HEK293 (cell line): Measurements from ENCODE around the gene MRPL9.

ENCODE experiments used
- CTCF ChIA-PET: fragments of 350-600 bp; formaldehyde crosslinking; extraction: SDS; loops from one replicate; lab custom pipeline; 2021; ENCODE audit warnings: antibody characterized with exemption; lab: Yijun Ruan, JAX
- POLR2A ChIA-PET: fragments of 300-600 bp; formaldehyde crosslinking; extraction: SDS; loops from one replicate; lab custom pipeline; 2020; ENCODE audit warnings: antibody characterized with exemption, inconsistent platforms; lab: Yijun Ruan, JAX
- H3K27ac ChIP-seq: fragments of 200-500 bp; sonication (Bioruptor generic); 2 replicates; pipeline ENCODE4 v1.5.1; 2014; ENCODE audit warnings: low read depth, low read length, control low read depth, inconsistent platforms; ENCODE audit errors: extremely low read depth
- H3K36me3 ChIP-seq, 2 experiments: fragments of 200-500 bp in 1 of 2; sonication (Bioruptor generic) in 1 of 2; 1 replicate in 1 of 2; 2 replicates in 1 of 2; pipeline ENCODE4 v1.5.1; 2014 to 2017; ENCODE audit warnings: inconsistent platforms in 2 of 2, low read length in 2 of 2; ENCODE audit not compliant: control insufficient read depth in 2 of 2, insufficient read depth in 1 of 2
- H3K4me1 ChIP-seq: fragments of 200-500 bp; sonication (Bioruptor generic); 2 replicates; pipeline ENCODE4 v1.5.1; 2014; ENCODE audit warnings: mild to moderate bottlenecking, low read length, inconsistent platforms; ENCODE audit not compliant: control insufficient read depth, insufficient read depth
- H3K4me3 ChIP-seq: 2 replicates; pipeline ENCODE4 v1.5.1; 2011; ENCODE audit warnings: low read depth, mild to moderate bottlenecking, control low read depth, low read length, moderate library complexity
- H3K9me3 ChIP-seq: fragments of 200-500 bp; sonication (Bioruptor generic); 2 replicates; pipeline ENCODE4 v1.5.1; 2014; ENCODE audit warnings: low read depth, low read length, inconsistent platforms; ENCODE audit not compliant: control insufficient read depth, insufficient read depth
- HOXD13 ChIP-seq: sonication (generic); formaldehyde crosslinking; IDR thresholded peaks from 2 replicates; pipeline ENCODE4 v1.8.0; 2022; ENCODE audit warnings: missing genetic modification reagents, borderline replicate concordance
- INSM2 ChIP-seq: fragments of 450-650 bp; formaldehyde crosslinking; IDR thresholded peaks from 2 replicates; pipeline ENCODE4 v1.5.1; 2016; ENCODE audit warnings: missing biosample characterization, missing genetic modification characterization
- PBX3 ChIP-seq: sonication (generic); formaldehyde crosslinking; IDR thresholded peaks from 2 replicates; pipeline ENCODE4 v1.8.1; 2022; ENCODE audit warnings: mild to moderate bottlenecking, moderate library complexity, missing genetic modification reagents
- PRDM10 ChIP-seq: fragments of 450-650 bp; formaldehyde crosslinking; IDR thresholded peaks from 2 replicates; pipeline ENCODE4 v1.5.1; 2016; ENCODE audit warnings: missing biosample characterization, missing genetic modification characterization
- SALL2 ChIP-seq: fragments of 450-650 bp; formaldehyde crosslinking; IDR thresholded peaks from 2 replicates; pipeline ENCODE4 v1.5.0; 2017; ENCODE audit warnings: missing biosample characterization, mild to moderate bottlenecking, missing genetic modification characterization, borderline replicate concordance
- SETDB1 ChIP-seq: IDR thresholded peaks from one replicate; pipeline ENCODE4 v1.6.1; 2017; ENCODE audit warnings: mild to moderate bottlenecking, low read length, moderate library complexity, mixed read lengths; ENCODE audit not compliant: insufficient read length
- TCF7L2 ChIP-seq: IDR thresholded peaks from 2 replicates; pipeline ENCODE4 v1.6.1; 2011; ENCODE audit warnings: low read depth, mild to moderate bottlenecking, inconsistent platforms, low read length, moderate library complexity, borderline replicate concordance
- ZBTB20 ChIP-seq: fragments of 450-650 bp; formaldehyde crosslinking; IDR thresholded peaks from 2 replicates; pipeline ENCODE4 v1.5.1; 2016; ENCODE audit warnings: missing biosample characterization, missing genetic modification characterization
- ZBTB21 ChIP-seq: fragments of 450-650 bp; formaldehyde crosslinking; IDR thresholded peaks from 2 replicates; pipeline ENCODE4 v1.5.1; 2017; ENCODE audit warnings: missing biosample characterization, missing genetic modification characterization
- ZBTB49 ChIP-seq: fragments of 450-650 bp; formaldehyde crosslinking; IDR thresholded peaks from 2 replicates; pipeline ENCODE4 v1.5.1; 2016; ENCODE audit warnings: missing biosample characterization, missing genetic modification characterization, low read depth
- ZBTB8A ChIP-seq: fragments of 450-650 bp; formaldehyde crosslinking; IDR thresholded peaks from 2 replicates; pipeline ENCODE4 v1.5.1; 2016; ENCODE audit warnings: missing biosample characterization, missing genetic modification characterization
- ZIC2 ChIP-seq: fragments of 450-650 bp; formaldehyde crosslinking; IDR thresholded peaks from 2 replicates; pipeline ENCODE4 v1.5.1; 2016; ENCODE audit warnings: missing biosample characterization, missing genetic modification characterization
- ZNF121 ChIP-seq: fragments of 450-650 bp; formaldehyde crosslinking; IDR thresholded peaks from 2 replicates; pipeline ENCODE4 v1.5.1; 2016; ENCODE audit warnings: missing biosample characterization, missing genetic modification characterization
- ZNF354C ChIP-seq: fragments of 450-650 bp; formaldehyde crosslinking; IDR thresholded peaks from 2 replicates; pipeline ENCODE4 v1.5.1; 2016; ENCODE audit warnings: missing biosample characterization, missing genetic modification characterization, low read depth, borderline replicate concordance
- ZNF426 ChIP-seq: fragments of 450-650 bp; formaldehyde crosslinking; IDR thresholded peaks from 2 replicates; pipeline ENCODE4 v1.5.1; 2017; ENCODE audit warnings: missing biosample characterization, missing genetic modification characterization, mild to moderate bottlenecking, inconsistent platforms, moderate library complexity
- ZNF544 ChIP-seq: fragments of 450-650 bp; formaldehyde crosslinking; IDR thresholded peaks from 2 replicates; pipeline ENCODE4 v1.5.0; 2017; ENCODE audit warnings: missing biosample characterization, missing genetic modification characterization
- ZNF548 ChIP-seq: fragments of 450-650 bp; formaldehyde crosslinking; IDR thresholded peaks from 2 replicates; pipeline ENCODE4 v1.5.1; 2016; ENCODE audit warnings: missing biosample characterization, missing genetic modification characterization
- ZNF580 ChIP-seq: fragments of 450-650 bp; formaldehyde crosslinking; IDR thresholded peaks from 2 replicates; pipeline ENCODE4 v1.5.1; 2016; ENCODE audit warnings: missing biosample characterization, missing genetic modification characterization
- ZNF660 ChIP-seq: fragments of 450-650 bp; IDR thresholded peaks from 2 replicates; pipeline ENCODE4 v1.5.1; 2018; ENCODE audit warnings: missing biosample characterization, mild to moderate bottlenecking, missing genetic modification characterization
- ZNF670 ChIP-seq: fragments of 450-650 bp; formaldehyde crosslinking; IDR thresholded peaks from 2 replicates; pipeline ENCODE4 v1.5.1; 2016; ENCODE audit warnings: missing biosample characterization, missing genetic modification characterization, low read depth
- ZNF785 ChIP-seq: fragments of 450-650 bp; formaldehyde crosslinking; IDR thresholded peaks from 2 replicates; pipeline ENCODE4 v1.5.1; 2016; ENCODE audit warnings: missing biosample characterization, missing genetic modification characterization
- ZNF792 ChIP-seq: fragments of 450-650 bp; formaldehyde crosslinking; IDR thresholded peaks from 2 replicates; pipeline ENCODE4 v1.5.1; 2016; ENCODE audit warnings: missing biosample characterization, missing genetic modification characterization
- ZNF830 ChIP-seq: fragments of 450-650 bp; IDR thresholded peaks from 2 replicates; pipeline ENCODE4 v1.5.0; 2018; ENCODE audit warnings: missing biosample characterization, missing genetic modification characterization, low read depth, mild to moderate bottlenecking, moderate library complexity
- ZSCAN16 ChIP-seq: fragments of 450-650 bp; formaldehyde crosslinking; IDR thresholded peaks from 2 replicates; pipeline ENCODE4 v1.5.1; 2016; ENCODE audit warnings: missing biosample characterization, missing genetic modification characterization
- ZSCAN30 ChIP-seq: fragments of 450-650 bp; IDR thresholded peaks from 2 replicates; pipeline ENCODE4 v1.5.1; 2018; ENCODE audit warnings: missing biosample characterization, mild to moderate bottlenecking, missing genetic modification characterization, moderate library complexity
- ZSCAN5A ChIP-seq: fragments of 450-650 bp; formaldehyde crosslinking; IDR thresholded peaks from 2 replicates; pipeline ENCODE4 v1.5.1; 2016; ENCODE audit warnings: missing biosample characterization, missing genetic modification characterization

The MRPL9 gene

GRCh38 chr1:151774256-151774922 is 11.1 kb upstream of the MRPL9 start:
- H3K4me3 ChIP-seq, result no peak overlapping the region
- ChIA-PET POLR2A (no interaction called here), CTCF (interaction anchor here (0.6 to 0.9 kb wide), 4 partner anchors 54 to 473 kb away, joined by 3 to 4 read pairs (median 3); no protein-coding TSS in a partner anchor)
- H3K36me3 ChIP-seq, result peaks cover 0 to 60% of the 10 kb centered on the region in 2 experiments
- no peaks in the 10 kb centered on the region for H3K4me1 ChIP-seq
- TF ChIP-seq ZNF660 (tag by site-specific recombination), result no peak
- no peak for TF ChIP-seq ZBTB49 (tag by site-specific recombination)
- TF ChIP-seq ZSCAN16 (tag by site-specific recombination), result no peak
- TF ChIP-seq ZNF792 (tag by site-specific recombination), result no peak
- TF ChIP-seq HOXD13, result no peak
- no peak for TF ChIP-seq ZBTB20 (tag by site-specific recombination)
- TF ChIP-seq PRDM10 (tag by site-specific recombination), result no peak
- TF ChIP-seq ZSCAN5A (tag by site-specific recombination), result no peak
- no peak for TF ChIP-seq ZNF670 (tag by site-specific recombination)
- no peak for TF ChIP-seq ZNF121 (tag by site-specific recombination)
- no peak for TF ChIP-seq ZNF580
- no peak for TF ChIP-seq ZNF426 (tag by site-specific recombination)
- no peak for TF ChIP-seq ZIC2
- TF ChIP-seq SETDB1, result no peak
- no peak for TF ChIP-seq ZNF830
- no peak for TF ChIP-seq ZBTB21 (tag by site-specific recombination)
- TF ChIP-seq ZNF785, result no peak
- H3K27ac ChIP-seq, result no peak overlapping the region
- no peaks in the 10 kb centered on the region for H3K9me3 ChIP-seq

- no peaks in the 10 kb centered on the region for H3K9me3 ChIP-seq
- H3K27ac ChIP-seq, result no peak overlapping the region
- H3K4me3 ChIP-seq, result no peak overlapping the region
- no peaks in the 10 kb centered on the region for H3K4me1 ChIP-seq
- H3K36me3 ChIP-seq, result peaks cover 0 to 53% of the 10 kb centered on the region in 2 experiments; a peak in 2 of 3 replicates
- POLR2A ChIA-PET, result no interaction called here
- CTCF ChIA-PET, result interaction anchor here (0.9 kb wide), 1 partner anchor 473 kb away, joined by 3 read pairs; no protein-coding TSS in a partner anchor
- TF ChIP-seq SALL2 (tag by site-specific recombination) (no peak), ZNF548 (tag by site-specific recombination) (no peak), ZNF354C (no peak), ZSCAN30 (tag by site-specific recombination) (no peak), ZBTB8A (tag by site-specific recombination) (no peak), PBX3 (CRISPR knock-in tag) (no peak), TCF7L2 (no peak), INSM2 (tag by site-specific recombination) (no peak), ZNF544 (no peak)
These were observed 10.4 kb upstream of the MRPL9 start for GRCh38 chr1:151773702-151774101.
